Measurements from ENCODE around the gene VPS72.

DNA sequence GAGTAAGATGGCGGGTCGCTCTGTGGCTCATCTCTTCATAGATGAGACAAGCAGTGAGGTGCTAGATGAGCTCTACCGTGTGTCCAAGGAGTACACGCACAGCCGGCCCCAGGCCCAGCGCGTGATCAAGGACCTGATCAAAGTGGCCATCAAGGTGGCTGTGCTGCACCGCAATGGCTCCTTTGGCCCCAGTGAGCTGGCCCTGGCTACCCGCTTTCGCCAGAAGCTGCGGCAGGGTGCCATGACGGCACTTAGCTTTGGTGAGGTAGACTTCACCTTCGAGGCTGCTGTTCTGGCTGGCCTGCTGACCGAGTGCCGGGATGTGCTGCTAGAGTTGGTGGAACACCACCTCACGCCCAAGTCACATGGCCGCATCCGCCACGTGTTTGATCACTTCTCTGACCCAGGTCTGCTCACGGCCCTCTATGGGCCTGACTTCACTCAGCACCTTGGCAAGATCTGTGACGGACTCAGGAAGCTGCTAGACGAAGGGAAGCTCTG is 31.2 kb downstream of the VPS72 start:
- no peak for TF ChIP-seq JUN (CRISPR knock-in tag; IDR thresholded peaks at IDR 0.05)
- TF ChIP-seq, protein P1, sequence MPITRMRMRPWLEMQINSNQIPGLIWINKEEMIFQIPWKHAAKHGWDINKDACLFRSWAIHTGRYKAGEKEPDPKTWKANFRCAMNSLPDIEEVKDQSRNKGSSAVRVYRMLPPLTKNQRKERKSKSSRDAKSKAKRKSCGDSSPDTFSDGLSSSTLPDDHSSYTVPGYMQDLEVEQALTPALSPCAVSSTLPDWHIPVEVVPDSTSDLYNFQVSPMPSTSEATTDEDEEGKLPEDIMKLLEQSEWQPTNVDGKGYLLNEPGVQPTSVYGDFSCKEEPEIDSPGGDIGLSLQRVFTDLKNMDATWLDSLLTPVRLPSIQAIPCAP (CRISPR knock-in tag; IDR thresholded peaks at IDR 0.05) = no peak
- TF ChIP-seq CTCF (IDR thresholded peaks at IDR 0.05) = no peak
